GM21367 (cell line): Measurements from ENCODE around the gene ZSCAN5A.
A peak's percentile ranks its signal among the peaks of the same experiment; 100 is the strongest.
"Not testable (repeated sequence)": the region's sequence is repeated elsewhere in the genome, so short reads cannot be mapped to it uniquely, and the experiment has no call there.

ENCODE experiments used
- ATAC-seq: cut with Tn5 transposase; IDR thresholded peaks from one replicate; pipeline ENCODE4 v1.9.1; 2021; ENCODE audit not compliant: unreplicated experiment

Gene ZSCAN5A

GRCh38 chr19:56314381-56315076 is at the start of gene ZSCAN5A:
Gene ZSCAN5A (minus strand): TSS chr19:56314839. CDS start chr19:56225046, 89,793 bp downstream.
- ATAC-seq: peak; percentile 68

- no peak for ATAC-seq
These were observed 46.2 kb upstream of the ZSCAN5A start for GRCh38 chr19:56360841-56361240.

- ATAC-seq: no peak
These were observed 42.3 kb upstream of the ZSCAN5A start for GRCh38 chr19:56356944-56357343.

- no peak for ATAC-seq
These were observed 40.9 kb upstream of the ZSCAN5A start for GRCh38 chr19:56355517-56355916.

- no peak for ATAC-seq
These were observed 36.6 kb upstream of the ZSCAN5A start for GRCh38 chr19:56351208-56351607.

- no peak for ATAC-seq
These were observed 35.9 kb upstream of the ZSCAN5A start for GRCh38 chr19:56350416-56351045.

- ATAC-seq: no peak
These were observed 33.7 kb upstream of the ZSCAN5A start for GRCh38 chr19:56348289-56348877.

- ATAC-seq: no peak
These were observed 32.6 kb upstream of the ZSCAN5A start for GRCh38 chr19:56347163-56347778.

- ATAC-seq: no peak
These were observed 27.3 kb upstream of the ZSCAN5A start for GRCh38 chr19:56341948-56342347.

GRCh38 chr19:56339031-56339430 is 24.4 kb upstream of the ZSCAN5A start:
- not testable (repeated sequence) for ATAC-seq

GRCh38 chr19:56337077-56337476 is 22.4 kb upstream of the ZSCAN5A start:
- ATAC-seq: not testable (repeated sequence)

- ATAC-seq: not testable (repeated sequence)
These were observed 20.7 kb upstream of the ZSCAN5A start for GRCh38 chr19:56335371-56335770.

- ATAC-seq: no peak
These were observed 18.9 kb upstream of the ZSCAN5A start for GRCh38 chr19:56333506-56333905.

GRCh38 chr19:56332695-56333094 is 18.1 kb upstream of the ZSCAN5A start:
- no peak for ATAC-seq

GRCh38 chr19:56324436-56324835 is 9.8 kb upstream of the ZSCAN5A start:
- ATAC-seq: no peak

- no peak for ATAC-seq
These were observed 7.4 kb upstream of the ZSCAN5A start for GRCh38 chr19:56321989-56322440.

- ATAC-seq: no peak
These were observed 6.8 kb upstream of the ZSCAN5A start for GRCh38 chr19:56321254-56321988.

- ATAC-seq: no peak
These were observed 5.4 kb upstream of the ZSCAN5A start for GRCh38 chr19:56319991-56320390.

- no peak for ATAC-seq
These were observed 3.1 kb upstream of the ZSCAN5A start for GRCh38 chr19:56317749-56318148.

GRCh38 chr19:56316728-56317127 is 2.1 kb upstream of the ZSCAN5A start:
- ATAC-seq: no peak
